HuH-7 (cell line): Measurements from ENCODE around the gene STT3B.
A peak's percentile ranks its signal among the peaks of the same experiment; 100 is the strongest.

ENCODE experiments used
- DNase-seq: peaks from one replicate; pipeline ENCODE4 v3.0.0; 2011; ENCODE audit warnings: low spot score

STT3B gene

DNA sequence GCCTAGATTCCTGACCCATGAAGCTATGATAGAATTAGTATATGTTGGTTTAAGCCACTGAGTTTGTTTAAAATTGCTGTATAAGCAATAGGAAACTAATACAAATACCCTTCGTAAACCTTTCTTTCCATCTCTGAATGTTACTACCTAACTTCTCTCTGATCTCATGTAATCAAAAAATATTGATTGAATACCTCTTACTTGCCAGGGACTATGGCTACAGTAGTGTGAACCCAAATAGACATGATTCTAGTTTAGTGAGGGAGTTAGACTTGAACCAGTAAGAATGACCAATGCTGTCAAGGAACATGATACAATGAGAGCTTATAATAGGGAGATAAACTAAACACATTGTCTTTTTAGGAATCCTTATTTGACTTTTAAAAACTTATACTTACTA, 19.4 kb downstream of the STT3B start:
- DNase-seq = no peak

DNA sequence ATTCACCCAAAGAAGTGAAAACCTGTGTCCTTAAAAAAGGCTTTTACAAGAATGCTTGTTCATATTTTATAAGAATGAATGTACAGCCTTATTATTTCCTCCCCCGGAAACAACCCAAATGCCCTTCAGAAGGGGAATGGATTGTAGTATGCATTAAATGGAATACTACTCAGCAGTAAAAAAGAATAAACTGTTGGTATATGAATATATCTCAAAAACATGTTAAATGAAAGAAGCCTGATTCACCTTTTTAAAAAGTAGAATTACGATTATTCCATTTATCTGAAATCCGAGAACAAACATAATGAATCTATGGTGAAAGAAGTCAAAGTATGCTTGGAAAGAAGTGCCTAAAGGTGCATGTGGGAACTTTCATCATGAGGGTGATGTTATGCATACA, 20.5 kb downstream of the STT3B start:
- DNase-seq = no peak

DNA sequence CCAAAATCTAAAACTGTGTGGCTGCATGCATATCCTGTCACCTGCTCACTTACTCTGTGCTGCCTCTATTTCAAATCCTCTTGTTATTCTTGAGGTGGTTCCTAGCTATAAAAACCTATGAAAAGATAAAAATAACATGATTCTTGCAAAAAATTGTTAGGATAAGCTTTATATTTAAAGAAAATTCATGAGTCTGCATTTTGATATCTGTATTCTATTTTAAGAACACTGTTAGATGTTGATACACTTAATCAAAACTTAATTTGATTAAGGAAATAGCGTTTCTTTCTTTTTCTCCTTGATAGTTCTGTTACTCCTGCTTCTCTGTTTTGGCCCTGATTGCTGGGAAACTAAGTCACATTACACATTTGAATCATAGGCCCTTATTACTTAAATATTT, 22.5 kb downstream of the STT3B start:
- DNase-seq = no peak

DNA sequence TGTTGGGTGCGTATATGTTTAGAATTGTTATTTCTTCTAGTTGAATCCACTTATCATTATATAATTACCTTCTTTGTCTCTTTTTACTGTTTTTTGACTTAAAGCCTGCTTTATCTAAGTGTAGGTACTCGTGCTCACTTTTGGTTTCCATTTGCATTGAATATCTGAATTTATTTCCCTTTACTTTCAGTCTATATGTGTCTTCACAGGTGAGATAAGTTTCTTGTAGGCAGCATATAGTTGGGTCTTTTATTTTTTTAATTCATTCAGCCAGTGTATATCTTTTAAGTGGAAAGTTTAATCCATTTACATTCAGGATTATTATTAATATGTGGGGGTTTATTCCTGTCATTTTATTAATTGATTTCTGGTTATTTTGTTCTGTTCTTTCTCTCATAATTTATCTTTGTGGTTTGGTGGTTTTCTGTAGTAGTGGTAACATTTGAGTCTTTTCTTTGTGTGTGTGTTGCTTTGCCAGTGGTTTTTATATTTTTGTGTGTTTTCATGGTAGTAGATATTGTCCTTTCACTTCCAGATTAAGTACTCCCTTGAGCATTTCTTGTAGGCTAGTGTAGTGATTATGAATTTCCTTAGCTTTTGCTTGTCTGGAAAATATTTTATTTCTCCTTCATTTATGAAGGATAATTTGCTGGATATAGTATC, 27.3 kb downstream of the STT3B start:
- DNase-seq = no peak

DNA sequence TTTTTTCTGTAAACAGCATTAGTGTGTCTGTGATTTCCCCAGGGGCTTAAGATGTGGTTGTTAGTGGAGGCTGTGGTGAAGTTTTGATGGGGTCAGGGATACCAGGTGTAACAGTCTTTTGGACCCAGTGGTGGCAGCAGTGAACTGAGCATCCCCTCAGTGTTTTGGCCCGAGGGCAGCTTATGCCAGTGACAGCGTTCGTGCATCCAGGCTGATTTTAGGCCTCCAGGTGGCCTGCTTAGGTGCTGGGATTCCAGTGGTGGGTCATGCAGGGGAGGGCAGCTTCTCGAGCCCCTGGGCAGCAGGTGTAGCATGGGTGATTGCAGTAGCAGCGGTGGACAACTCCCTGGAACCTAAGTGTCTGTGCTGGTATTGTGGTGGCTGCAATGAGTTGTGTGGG, 29.2 kb downstream of the STT3B start:
- DNase-seq = no peak

DNA sequence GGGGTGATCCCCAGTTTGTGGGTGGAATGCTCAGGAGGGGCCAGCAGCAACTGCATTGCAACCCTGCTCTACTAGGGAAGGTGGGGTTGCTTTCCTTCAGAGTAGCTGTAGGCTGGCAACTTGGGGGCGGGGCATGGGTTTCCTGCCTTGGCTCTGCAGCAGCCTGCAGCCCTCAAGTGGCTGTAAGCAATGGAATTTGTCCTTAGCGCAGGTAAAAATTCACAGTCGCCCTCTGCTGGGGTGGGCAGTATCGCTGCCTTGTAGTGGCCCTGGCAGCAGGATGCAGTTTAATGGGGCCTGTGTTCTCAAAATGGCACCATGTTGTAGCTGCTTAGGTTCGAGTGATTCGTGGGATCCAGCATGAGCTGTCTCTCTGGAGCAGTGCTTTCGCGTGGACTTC, 29.8 kb downstream of the STT3B start:
- no peak for DNase-seq

DNA sequence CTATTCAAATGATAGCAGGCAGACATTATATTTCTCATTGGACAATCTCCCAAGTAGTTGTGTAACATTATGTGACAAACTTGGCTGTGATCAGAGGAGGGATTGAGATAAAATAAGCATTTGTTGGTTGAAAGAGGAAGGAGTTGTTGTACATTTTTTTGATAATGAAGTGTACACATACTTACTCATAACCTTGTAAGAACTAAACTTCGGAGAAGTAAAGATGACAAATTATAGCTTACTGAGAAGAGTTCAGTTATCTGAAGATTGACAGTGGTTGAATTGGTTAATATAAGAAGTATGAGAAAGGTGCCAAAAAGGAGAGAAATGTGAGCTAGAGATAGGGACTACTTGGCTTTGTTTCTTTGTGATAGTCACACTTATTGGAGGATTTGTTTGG, 32.6 kb downstream of the STT3B start:
- DNase-seq = no peak

DNA sequence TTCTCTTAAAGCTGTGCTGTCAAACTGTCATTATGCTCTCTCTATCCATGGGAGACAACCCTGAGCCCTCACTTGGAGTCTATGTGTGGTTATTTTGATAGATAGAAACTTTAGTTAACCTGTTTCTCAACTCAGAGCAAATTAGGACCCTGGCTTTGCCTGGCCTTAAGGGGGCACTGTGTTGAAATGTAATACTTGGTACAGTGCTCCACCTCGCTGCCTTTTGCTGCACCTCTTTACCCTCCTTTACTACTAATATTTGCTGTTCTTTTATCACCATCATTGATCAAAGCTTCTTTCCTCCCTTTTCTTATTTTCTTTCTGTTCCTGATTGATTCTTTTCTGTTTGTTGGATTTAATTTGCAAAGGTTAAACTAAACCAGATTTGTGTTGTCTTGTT, 34.3 kb downstream of the STT3B start:
- peak; percentile 36 for DNase-seq

DNA sequence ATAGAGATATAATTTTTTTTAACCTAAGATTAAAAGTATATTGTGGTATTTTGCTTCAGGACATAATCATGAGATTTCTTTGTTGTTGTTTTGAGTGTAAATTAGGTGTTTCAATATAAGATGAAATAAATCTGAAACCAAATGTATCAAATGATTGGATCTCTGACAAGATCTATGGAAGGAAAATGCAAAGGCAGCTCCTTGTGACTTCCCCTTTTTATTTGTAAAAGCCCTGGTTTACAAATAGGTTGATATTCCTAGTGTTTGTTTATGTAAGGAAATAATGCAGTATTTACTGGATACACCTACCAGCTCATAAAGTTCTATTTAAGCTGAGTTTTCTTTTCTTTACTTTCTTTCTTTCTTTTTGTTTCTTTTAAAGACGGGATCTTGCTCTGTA, 35.9 kb downstream of the STT3B start:
- no peak for DNase-seq

DNA sequence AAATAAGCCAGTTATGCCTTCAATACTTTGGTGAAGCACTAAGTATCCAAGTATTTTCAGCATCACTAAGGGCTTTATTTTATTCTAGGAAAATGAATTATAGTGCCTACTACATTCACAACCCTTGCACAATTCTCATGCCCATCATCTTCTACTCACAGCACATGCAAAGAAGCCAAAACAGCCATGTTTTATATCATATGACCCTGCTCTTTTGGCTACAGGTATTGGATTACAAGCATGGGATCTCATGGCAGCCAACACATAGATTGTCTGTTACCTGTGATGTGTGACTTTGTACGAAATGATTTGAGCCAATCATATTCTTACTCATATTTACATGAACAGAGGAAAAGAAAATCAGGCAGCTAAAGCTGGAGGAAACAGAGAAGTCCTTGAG, 38.6 kb downstream of the STT3B start:
- DNase-seq = no peak

DNA sequence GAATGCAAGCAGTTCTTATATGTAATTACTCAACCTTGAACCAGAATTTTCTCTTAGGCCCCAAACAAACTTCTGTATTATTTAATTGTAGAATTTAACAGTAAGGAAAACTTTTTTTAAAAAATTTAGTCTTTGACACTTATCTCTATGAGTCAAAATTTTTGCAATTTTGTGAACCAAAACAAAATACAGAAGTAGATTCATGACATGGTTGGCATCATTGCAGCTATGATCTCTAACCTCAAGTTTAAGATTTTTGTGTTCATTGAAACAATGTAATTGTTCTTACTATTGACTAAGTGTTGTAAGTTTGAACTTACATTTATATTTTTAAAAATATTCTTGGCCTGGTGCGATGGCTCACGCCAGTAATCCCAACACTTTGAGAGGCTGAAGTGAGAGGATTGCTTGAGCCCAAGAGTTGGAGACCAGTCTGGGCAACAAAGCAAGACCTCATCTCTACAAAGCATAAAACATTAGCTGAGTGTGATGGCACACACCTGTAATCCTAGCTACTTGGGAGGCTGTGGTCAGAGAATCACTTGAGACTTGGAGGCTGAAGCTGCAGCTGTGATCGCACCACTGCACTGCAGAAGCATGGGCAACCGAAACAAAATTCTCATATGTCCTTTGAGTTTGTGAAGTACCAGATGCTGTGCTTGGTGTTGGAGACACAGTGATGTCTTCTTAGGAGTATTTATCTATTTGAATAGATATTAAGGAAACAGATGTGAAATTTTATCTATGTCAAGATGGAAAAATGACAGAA, 39.7 kb downstream of the STT3B start:
- no peak for DNase-seq

DNA sequence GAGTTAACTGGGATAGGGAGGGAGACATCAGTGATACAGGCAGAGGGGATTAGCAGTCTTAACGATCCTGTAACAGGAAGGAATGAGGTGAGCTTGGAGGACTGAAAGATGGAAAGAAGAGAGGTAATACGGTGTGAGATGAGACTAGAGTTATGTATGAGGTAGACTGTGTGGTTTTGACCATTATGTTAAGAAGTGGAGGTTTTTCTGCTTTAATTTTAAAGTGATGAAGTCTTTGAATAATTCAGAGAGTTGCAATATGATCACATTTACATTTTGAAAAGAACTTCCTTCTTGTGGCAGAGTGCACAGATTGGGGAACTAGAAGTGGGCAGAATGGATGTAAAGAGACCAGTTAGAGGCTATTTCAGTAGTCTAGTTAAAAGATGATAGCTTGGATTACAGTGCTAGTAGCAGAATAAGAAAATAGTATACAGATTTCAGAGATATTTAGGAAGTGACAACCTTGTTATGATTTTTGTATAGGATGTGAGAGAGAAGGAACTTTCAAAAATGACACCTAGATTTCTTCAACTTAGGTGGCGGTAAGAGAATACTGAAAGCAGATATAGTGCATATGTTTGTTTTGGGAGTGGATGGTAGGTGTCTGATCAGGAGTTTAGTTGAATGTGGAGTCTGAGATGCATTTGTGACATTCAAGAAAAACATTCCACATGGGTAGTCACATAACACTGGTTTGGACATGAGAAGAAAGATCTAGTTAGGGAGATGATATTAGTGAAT, 40.5 kb downstream of the STT3B start:
- DNase-seq = no peak

DNA sequence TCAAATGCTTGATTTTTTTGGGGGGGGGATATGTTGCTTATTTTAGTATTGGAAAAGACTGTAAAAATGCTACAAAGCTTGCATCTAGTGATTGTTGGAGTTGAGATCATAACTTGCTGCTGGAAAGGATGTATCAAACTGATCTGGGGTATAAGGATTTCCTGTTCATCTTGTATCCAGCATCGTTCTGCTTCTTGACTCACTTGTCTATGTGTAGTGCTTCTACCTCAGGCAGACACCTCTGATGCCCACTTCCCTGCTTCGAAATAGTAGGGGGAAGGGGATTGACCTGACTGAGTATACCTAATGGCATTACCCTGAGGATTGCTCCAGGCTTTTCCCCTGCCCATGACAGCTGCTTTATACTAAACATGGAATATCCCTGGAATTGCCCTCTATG, 42.7 kb downstream of the STT3B start:
- no peak for DNase-seq

DNA sequence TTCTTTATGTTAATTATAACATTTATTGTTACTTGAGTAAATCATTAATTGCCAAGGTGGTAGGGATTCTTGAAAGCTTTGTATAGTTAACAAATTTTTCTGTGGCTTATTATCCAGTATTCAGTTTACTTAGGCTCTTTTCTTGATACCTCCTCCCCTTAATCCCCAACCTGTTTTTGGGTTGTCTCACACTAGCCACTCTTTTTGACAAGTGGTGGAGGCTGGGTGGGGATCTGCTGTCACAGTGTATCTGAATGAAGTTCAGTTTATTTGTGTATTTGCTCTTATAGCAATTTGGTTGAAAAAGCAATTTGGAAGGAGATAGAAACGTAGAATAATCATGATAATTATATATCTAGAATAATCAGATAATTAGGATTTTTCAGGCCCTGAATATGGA, 43.8 kb downstream of the STT3B start:
- no peak for DNase-seq

DNA sequence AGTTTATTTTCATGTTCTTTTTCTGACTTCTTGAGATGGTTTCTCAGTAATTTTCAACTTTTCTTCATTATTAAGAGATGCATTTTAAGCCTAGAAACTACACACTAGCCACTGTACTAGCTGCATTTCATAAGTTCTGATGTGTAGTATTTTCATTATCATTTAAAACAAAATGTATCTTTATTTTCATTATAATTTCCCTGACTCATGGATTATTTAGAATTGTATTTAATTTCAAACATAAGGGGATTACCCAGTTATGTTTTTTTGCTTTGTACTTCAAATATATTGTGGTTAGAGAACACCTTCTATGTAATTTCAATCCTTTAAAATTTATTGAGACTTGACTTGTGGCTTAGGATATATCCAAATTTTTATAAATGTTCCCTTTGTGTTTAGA, 44.5 kb downstream of the STT3B start:
- DNase-seq = no peak

DNA sequence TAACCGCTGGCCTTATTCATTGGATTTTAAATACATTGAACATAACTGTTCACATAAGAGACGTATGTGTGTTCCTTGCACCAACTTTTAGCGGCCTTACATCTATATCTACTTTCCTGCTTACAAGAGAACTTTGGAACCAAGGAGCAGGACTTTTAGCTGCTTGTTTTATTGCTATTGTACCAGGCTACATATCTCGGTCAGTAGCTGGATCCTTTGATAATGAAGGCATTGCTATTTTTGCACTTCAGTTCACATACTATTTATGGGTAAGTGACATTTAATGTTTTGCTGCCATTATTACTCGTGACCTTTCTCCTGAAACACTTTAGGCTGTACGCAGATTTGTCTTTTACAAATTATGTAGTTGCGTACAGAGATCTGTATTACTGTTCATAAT, 47.1 kb downstream of the STT3B start:
- no peak for DNase-seq

DNA sequence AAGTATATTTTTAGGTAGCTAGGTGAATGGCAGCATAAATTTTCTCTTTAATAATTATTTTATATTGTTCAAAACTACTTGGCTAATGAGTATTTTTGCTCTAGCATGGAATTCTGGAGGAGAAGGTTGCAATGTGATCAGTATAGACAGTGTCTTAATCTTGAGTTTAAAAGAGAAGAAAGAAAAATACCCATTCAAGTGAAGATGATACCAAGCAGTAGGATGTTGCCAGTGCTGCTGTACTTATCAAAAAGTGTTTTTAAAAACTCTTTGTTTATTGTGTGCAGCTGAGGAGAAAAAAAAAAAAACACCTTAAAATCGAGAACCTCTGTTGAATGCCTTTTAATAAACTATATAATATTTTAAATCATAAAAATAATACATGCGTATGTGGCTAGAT, 47.9 kb downstream of the STT3B start:
- DNase-seq = no peak

DNA sequence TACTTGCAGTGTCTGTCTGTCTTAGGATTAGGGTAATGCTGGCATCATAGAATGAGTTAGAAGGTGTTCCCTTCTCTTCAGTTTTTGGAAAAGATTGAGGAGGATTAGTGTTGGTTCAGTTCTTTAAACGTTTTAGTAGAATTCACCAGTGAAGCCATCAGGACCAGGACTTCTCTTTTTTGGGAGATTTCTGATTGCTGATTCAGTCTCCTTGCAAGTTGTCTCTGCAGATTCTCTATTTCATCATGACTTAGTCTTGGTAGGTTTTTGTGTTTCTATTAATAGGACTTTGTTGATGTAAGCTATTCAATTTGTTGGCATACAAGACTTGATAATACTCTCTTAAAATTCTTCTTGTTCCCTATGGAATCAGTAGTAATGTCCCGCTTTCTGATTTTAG, 48.9 kb downstream of the STT3B start:
- DNase-seq = no peak

DNA sequence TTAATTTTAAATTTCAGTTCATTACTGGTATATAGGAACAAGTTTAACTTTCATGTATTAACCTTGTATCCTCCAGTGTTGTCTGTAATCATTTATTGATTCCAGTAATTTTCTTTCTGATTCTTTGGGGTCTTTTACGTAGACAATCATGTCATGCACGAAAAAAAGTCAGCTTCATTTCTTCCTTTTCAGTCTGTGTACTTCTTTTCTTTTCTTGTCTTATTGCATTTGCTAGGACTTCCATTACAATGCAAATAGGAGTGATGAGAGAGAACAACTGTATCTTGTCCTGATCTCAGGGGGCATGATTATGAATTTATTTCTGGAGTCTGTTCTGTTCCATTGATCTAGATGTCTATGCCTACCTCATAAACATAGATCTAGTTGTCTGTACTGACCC, 56.5 kb downstream of the STT3B start:
- no peak for DNase-seq

DNA sequence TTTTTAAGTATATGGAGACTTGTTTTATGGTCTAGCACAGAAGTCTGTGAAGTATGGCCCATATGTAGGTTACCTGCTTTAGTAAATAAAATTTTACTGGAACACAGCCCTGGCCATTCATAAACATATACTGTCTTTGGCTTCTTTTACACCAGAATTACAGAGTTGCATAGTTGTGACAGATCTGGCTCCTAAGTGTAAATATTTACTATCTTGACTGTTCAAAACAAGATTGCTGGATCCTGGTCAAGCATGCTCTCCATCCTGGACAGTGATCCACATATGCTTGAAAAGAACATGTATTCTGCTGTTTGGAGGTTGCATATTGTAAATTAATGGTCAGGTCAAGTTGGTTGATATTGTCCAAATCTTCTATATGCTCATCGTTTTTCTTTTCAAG, 57.9 kb downstream of the STT3B start:
- no peak for DNase-seq

DNA sequence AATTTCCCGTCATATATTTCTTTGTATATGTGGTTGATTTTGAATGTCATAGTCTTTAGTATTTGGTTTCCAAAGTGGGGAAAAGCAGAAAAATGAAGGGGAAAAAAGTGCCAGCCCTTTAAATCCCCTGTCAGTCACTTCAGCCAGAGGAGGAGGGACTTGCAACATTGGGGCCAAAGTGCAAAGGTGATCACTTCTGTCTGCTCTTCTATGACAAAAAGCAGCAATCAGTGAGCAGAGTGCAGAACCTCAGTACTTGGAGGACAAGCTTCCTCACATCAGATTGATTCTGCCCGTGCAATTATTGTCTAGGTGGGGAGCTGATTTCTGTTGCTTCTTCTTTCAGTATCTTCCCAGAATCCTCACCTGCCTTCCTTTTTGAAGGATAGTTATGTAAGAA, 60.0 kb downstream of the STT3B start:
- peak; percentile 48 for DNase-seq

DNA sequence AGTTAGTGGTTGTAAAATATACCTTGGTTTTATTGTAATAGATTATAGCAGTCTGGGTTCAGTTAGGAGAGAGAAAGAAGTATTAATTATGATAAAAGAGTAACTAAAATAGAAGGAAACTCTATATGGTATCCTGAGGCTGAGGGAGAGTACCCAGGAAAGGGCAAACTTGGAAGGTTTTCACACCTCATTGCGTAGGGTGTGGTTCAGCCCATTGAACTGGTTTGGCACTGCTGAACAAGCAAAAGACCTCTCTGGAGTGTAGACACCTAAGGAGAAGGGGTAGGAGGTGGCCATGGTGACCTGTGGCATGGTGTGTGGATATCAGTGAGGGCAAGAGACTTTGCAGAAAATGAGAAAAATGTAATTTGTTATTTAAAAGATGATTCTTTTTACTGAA, 63.5 kb downstream of the STT3B start:
- DNase-seq = no peak

DNA sequence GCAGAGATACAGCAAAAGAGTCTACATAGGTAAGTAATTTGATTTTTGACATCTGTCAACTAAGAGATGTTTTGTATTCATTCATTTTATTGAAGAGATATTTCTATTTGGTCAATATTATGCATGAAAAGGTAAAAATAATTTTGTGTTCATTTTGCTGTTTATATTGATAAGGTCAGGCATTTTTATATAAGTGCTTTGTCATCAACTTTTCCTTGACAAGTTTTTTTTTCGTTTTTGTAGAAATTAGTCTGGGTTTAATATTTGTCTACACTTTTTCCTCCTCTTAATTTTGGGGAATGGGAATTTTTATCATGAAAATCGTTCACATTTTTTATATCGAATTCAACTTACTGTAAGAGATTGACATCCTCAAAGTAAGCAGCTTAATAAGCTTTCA, 67.7 kb downstream of the STT3B start:
- no peak for DNase-seq
